Stimulated activated CD4-positive, alpha-beta T cell treated with anti-CD3 and anti-CD28 coated beads, Interleukin-2, amount 100 ng/mL, for 48 hours (primary cell): Measurements from ENCODE around the gene SLC15A5.

ENCODE experiments used
- DNase-seq, 2 donors: peaks; one replicate each; pipeline ENCODE4 v3.0.0-alpha.2; 2020

Gene SLC15A5

GRCh38 chr12:16260206-16260605 lies 17.3 kb downstream of the SLC15A5 start:
- no peak for DNase-seq

DNA sequence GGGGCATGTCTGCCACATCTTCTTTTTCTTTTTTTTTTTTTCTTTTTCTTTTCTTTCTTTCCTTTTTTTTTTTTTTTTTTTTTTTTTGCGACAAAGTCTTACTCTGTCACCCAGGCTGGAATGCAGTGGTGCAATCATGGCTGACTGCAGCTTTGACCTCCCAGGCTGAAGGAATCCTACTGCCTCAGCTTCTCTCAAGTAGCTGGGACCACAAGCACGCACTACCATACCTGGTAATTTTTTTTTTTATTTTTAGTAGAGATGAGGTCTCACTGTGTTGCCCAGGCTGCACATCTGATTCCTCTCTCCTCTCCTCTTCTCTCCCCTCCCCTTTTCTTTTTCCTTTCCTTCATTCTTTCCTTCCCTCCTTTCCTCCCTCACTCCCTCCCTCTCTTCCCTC lies 18.5 kb downstream of the SLC15A5 start:
- no peak for DNase-seq

DNA sequence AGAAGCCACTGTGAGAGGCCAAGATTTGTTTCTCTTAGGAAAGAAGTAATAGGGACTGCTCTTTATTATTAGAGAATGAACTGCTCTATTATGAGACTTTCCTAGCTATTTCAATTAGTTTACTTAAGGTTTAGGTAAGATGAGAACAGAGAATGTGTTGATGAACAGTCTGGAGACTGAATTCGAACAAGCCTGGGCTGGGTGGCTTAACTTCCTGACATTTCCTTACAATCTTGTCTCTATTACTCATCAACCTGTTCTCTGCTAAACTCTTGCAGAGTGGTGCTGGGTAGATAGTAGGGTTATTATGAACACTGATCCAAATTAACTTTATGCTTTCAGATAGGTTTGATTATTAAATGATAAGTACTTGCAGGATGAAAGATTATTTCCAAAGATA lies 31.2 kb downstream of the SLC15A5 start:
- DNase-seq, result no peak

- DNase-seq, result no peak
Measured at GRCh38 chr12:16245209-16245608, 32.3 kb downstream of the SLC15A5 start.

GRCh38 chr12:16243487-16244412 lies 33.7 kb downstream of the SLC15A5 start:
- no peak for DNase-seq

DNA sequence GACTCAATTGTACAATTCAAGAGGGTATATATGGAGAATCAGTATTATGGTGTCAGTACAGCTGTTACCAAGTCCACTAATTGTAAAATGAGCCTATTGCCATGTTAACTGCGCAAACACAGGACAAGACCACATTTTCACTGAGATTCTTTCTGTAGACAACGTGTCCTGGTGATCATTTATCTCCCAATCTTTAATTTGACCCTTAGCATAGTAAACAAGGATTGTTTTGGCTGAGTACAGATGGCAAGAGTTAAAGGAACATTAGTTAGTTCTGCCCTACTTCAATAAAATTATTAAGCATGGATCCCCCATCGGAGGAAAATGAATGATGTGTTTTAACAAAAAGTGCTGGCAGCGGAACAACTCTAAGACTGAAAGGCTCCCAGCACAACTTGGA lies 36.1 kb downstream of the SLC15A5 start:
- DNase-seq, result no peak

- no peak for DNase-seq
Measured at GRCh38 chr12:16238661-16239060, 38.8 kb downstream of the SLC15A5 start.

DNA sequence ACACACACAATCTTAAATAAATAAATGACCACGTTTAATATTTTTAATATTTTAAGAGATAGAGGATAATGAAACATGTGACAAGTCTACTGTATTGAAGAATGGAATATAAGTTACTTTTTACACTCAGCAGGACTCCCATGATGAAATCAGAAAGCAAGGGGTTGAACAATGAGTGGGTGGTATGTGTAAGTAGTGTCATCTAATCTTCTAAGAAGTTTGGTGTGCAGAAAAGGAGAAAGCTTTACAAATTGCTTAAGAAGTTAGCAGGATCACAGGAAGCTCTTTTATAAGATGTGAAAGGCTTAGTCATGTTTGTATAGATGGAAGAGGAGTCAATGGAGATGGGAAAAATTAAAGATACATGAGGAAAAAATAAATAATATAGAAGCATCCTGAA lies 47.8 kb downstream of the SLC15A5 start:
- no peak for DNase-seq

DNA sequence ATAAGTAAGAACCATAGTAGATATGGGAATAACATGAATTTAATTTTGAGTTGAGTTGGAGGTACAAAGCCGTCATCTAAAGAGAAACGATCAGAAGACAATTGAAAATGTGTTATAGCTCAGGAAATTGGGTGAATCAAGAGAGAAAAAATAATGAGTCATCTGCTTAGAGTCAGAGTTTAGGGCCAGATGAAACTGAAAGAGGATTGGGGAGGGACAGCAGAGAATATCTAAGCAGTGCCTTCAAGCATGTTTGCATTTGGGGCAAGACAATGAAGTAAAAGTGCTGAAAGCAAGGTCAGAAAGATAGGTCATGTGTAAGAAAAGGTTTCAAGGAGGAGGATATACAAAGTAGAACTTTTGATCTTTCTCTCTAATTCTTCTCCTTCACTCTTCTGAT lies 49.4 kb downstream of the SLC15A5 start:
- DNase-seq, result no peak

DNA sequence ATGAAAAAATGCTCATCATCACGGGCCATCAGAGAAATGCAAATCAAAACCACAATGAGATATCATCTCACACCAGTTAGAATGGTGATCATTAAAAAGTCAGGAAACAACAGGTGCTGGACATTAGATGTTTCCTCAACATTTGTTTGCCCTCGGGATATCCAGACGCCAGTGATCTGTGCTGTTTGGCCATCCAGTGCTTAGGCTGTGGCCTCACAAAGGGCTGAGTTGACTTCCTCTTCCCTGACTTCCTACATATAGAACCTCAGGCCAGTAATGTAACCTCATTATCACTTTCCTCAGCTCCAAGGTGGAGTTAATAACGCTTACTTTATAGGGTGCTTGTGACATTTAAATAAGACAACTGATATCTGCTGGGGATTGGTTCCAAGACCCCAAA lies 51.8 kb downstream of the SLC15A5 start:
- DNase-seq, result no peak

GRCh38 chr12:16224196-16224595 lies 53.3 kb downstream of the SLC15A5 start:
- DNase-seq, result no peak

DNA sequence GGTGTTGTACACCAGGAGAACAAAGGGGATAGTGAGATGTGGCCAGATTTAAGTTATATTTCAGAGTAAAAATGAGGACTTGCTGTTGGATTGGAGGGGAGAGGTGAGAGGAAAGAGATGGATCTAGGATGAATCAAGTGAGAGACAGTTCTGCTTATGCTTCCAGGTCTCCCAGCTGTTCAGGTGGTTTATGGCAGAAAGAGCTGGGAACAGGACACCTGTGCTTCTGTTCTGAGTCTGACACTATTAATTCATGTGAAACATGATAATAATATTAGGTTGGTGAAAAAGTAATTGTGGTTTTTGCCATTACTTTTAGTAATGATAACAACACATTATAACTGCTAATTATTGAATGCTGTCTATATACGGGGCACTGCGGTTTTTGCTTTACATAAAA lies 55.7 kb downstream of the SLC15A5 start:
- no peak for DNase-seq

DNA sequence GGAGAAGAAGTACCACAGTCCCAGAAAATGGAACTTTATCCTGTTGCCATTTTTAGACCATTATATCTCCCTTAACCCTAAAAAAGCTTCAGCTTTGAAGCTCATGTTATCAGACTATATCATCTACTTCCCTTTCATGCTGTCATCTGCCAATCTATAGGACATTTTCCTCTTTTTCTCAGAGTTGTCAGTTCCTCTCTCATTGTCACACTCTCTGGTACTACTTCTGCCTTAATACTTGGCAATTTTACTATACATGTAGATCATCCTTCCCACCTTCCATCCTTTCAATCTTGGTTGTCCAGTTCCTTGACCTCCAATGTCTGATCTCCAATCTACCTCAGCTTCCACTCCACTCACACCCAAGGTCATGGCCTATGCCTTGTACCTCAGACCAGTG lies 57.4 kb downstream of the SLC15A5 start:
- DNase-seq, result no peak

DNA sequence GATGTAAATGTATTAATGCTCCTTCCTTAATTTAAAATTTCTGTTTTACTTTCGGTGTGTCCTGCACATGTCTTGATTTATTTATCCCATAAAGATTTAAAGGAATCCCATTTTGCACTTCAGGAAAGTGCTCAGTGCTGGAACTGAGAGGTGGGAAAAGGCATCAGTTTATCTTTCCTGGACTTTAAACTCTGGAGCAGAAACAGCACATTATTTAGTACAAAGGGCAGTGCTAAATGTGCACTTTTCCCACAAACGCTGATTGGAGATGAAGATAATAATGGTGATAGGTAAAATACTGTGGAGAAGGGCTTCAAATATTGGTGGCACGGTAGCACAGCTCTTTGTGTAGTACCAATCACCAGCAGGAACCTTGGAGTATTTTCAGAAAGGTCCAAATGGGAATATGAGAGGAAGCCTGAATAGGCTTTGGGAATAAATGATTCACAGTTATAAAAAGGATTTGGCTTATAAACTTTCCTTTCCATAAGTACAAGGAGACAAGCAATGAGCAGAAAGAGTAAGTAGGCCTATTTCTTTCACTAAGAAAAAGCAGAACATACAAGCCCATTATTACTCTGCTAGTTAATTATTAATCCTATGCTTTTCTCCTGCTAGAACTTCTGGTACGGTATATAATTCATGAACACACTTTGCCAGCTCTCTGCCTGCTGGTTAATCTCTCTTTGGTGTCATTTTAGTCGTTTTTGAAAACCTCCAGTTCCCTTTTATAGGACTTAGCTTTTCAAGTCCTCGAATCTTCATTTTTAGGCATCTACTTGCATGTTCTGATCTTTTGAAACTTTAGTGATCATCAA lies 58.3 kb downstream of the SLC15A5 start:
- no peak for DNase-seq

GRCh38 chr12:16218234-16218633 lies 59.3 kb downstream of the SLC15A5 start:
- DNase-seq, result no peak

DNA sequence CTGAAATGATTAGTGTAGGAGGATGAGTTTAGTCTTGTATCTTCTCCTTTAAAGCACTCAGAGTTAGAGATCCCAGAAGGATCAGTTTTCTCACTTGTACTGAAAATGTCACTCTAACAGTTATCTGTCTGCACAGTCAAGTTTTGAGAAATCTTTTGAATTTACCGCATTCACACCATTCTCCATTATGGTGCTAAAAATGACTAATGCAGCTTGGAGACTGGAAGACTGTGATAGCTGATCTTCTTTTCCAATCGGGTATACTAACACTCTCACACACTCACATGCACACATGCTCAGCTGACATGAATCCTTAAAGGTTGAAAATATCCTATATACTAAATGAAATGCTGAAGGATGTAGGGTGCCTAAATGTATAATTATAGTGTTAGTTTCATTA lies 65.8 kb downstream of the SLC15A5 start:
- DNase-seq, result no peak

DNA sequence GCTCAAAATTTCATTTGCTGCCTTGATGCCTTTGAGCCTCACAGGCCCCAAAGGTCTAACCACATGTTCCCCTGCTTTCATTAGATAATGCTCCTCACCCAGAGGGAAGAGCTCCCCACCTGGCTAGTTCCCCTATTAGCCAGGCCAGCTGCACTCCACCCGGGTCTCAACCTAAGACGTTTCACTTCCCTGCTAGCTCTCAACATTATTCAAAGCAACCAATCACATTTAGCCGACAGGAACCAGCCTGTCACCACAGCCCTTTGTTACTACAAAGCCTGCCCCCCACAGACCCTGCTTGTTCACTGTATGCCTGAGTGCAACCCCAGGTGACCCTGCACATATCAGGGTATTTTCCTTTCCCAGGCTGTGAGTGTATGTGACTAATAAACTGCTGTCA lies 78.6 kb downstream of the SLC15A5 start:
- DNase-seq, result no peak

DNA sequence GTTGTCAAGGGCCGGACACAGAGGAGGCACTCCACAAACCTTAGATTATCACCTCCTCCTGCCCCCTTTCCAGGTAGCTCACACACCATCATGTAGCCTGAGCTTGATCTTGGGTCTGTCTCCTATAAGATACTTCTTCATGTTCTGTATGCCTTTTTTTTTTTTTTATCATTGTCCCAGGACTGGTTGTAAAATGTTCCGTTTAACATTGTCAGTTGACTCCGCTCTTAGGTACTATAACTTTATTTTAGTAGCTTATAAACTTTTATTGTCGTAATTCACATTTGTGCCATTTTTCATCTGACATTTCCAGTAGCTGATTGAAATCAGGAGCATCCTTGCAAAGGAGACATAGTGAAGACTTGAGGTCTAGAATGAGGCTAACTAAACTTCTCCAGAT lies 79.9 kb downstream of the SLC15A5 start:
- DNase-seq, result no peak

DNA sequence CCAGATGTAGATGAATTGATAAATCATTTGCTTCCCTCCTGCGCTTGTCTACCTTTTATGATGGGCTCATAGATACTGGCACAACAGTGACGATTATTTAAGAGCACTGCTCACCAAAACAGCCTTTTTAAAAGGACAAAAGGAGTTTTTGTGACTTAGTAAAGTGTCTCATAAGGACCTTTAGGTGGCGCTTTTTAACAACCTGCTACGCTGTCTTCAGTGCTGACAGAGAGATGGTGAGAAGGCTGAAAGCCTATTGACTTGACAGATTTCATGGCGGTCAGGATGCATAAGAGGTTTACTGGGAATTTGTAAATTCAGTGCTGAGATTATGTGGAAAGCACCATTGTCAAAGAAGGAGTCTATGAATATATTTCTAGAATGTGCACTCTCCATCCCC lies 87.6 kb downstream of the SLC15A5 start:
- DNase-seq, result no peak

DNA sequence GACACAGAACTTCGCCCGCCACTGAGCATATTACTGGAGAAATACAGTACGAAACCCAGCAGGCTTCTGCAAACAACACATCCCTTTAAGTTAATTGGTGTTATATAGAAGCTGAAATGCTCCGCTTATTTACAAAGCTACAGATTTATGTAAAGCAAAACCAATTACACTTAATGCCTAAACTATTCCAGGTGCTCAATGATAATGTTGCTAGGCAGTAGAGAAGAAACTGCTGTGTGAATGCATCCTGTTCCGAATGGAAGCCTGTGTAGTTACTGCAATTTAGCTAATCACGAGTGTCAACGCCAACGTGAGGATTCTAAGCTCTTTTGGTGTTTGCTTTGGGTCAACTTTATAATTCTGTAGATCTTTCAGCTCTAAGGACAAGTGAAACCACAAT lies 89.8 kb downstream of the SLC15A5 start:
- DNase-seq, result no peak

DNA sequence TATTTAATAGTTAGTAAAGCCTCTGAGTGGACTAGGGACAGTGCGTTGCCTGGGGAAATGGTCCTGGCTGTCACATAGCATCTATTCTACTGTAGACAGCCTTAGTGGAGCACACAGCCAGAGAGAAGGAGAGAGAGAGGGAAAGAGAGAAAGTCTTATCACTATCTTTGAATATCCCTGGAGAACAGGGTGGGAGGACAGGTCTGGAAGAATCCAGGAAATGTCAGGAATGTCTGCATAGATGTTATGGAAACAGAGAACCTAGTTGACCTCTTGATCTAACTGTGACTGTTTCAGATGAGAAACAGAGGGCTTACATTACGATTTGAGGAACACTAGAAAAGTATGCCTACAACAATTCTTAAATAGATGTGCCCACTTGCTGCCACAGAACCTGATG lies 92.8 kb downstream of the SLC15A5 start:
- DNase-seq, result no peak

DNA sequence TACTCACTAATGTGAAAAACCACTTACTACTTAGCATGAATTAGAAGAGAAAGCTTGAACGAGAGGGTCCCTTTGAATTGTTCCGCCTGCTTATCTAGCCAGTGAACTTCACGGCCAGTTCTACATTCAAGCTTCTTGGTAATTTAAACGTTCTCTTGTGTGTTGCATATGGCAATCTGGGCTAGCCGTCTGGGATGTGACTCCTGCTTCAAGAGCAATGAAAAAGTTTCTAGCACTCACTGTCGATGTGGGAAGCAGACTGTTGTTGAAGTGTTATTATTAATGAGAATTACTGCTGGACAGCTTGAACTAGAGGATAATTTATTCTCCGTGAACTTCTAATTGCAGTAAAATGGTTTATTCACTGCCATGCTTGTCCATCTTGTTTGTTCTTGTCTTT lies 93.9 kb downstream of the SLC15A5 start:
- DNase-seq, result no peak

DNA sequence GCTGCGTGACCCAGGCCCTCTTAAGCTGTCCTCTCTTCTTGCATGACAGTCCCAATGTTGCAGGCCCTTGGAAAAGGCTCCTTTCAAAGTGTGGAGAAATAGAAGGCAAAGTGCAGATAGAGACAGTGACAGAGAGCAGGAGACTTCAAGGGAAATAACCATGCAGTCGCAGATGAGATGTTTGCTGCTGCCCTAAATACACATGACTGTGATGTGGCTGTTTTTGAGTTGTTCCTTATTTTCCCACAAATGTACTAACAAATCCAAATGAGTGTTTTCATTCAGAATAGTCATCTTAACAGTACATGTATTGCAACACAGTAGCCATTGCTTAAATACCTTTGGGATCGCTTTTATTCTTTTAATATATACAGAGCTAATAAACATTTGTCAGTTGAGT lies 101.6 kb downstream of the SLC15A5 start:
- no peak for DNase-seq

- DNase-seq, result no peak
Measured at GRCh38 chr12:16174282-16174681, 103.2 kb downstream of the SLC15A5 start.
